Epithelial cell of esophagus (primary cell): ENCODE measurements around the gene DNAH5.

Experiments used
- DNase-seq: peaks from one replicate; pipeline ENCODE4 v3.0.0; 2010; ENCODE audit warnings: low read depth
- H3K4me3 ChIP-seq: 2 replicates; pipeline ENCODE4 v1.5.1; 2011; ENCODE audit warnings: mild to moderate bottlenecking, low read length, control low read depth
- CTCF ChIP-seq: IDR thresholded peaks from 2 replicates; pipeline ENCODE4 v1.5.1; 2011; ENCODE audit warnings: low read depth, mild to moderate bottlenecking, low read length, control low read depth, inconsistent platforms; ENCODE audit not compliant: insufficient read depth; ENCODE audit errors: missing control alignments

Gene DNAH5

DNA sequence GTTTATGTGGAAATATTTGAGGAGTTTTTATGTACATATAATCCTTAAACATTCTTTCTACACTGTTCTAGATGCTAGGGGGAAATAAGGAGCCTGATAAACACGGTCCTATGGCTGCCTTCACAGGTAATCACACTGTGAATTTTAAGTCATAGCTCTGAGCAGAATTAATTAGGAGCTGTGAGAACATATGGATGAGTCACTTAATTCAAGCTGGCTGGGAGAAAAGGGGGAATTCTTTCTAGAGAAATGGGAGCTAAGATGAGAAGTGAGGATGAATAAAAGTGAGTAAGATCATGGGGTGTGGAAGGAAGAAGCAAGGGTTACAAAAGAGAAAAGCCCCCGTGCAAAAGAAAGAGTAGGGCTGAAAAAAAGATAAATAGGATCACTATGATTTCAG, 290.8 kb downstream of the DNAH5 start:
- no peak for TF ChIP-seq CTCF
- no peak overlapping the region for H3K4me3 ChIP-seq
- peak; percentile 72 for DNase-seq

DNA sequence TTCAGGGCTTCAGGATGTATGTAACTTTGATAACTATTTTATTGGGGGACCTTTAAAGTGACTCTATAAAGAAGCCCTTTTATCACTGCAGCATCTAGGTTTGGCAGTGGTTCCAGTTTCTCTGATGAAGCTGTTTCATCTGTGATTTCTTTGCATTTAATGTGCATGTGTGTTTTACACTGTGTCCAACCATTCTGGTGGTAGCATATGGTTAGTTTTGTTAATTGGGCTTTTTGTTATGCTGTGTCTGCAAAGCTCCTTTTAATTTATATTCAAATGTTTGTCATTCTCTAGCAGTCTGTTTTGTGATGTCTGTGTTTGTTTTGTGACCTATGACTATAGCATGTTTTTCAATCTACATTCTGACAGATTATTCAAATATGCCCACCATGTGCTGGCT, 294.8 kb downstream of the DNAH5 start:
- DNase-seq, result no peak
- no peak for TF ChIP-seq CTCF

GRCh38 chr5:13648822-13649221, 295.7 kb downstream of the DNAH5 start:
- peak; percentile 26 for DNase-seq
- no peak overlapping the region for H3K4me3 ChIP-seq
- no peak for TF ChIP-seq CTCF

More for the DNA sequence above, 294.8 kb downstream of the DNAH5 start:
- no peak overlapping the region for H3K4me3 ChIP-seq

DNA sequence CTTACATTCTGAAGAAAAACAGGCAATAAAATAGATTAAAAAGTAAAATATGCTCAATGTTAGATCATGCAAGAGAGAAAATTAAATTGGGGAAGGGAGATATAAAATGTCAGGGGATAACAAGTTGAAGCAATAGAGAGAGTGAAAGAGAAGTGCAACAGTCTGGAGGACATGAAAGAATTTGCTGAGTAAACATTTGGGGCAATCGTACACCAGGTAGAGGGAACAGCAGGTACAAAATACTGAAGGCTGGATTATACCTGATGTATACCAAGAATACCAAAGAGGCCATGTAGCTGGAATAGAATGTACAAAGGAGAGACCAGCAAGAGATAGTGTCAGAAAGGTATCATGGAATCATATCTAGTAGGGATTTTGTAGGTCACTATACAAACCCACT, 300.8 kb downstream of the DNAH5 start:
- no peak for DNase-seq
- H3K4me3 ChIP-seq, result no peak overlapping the region
- TF ChIP-seq CTCF, result no peak

GRCh38 chr5:13643196-13643595, 301.3 kb downstream of the DNAH5 start:
- H3K4me3 ChIP-seq, result no peak overlapping the region
- no peak for DNase-seq
- no peak for TF ChIP-seq CTCF
